Measurements from ENCODE around the gene OR5A2. TPM values are rescaled to one million over a fixed set of nuclear protein-coding genes. Genes with fewer than 3 reads are reported as not detected.
"Not testable (repeated sequence)": the region's sequence is repeated elsewhere in the genome, so short reads cannot be mapped to it uniquely, and the experiment has no call there.

The OR5A2 gene
- polyA plus RNA-seq, 3 donors: 0.01 to 0.04 TPM; not detected in 1

GRCh38 chr11:59394186-59394585 lies 32.0 kb downstream of the OR5A2 start:
- DNase-seq: no peak

DNA sequence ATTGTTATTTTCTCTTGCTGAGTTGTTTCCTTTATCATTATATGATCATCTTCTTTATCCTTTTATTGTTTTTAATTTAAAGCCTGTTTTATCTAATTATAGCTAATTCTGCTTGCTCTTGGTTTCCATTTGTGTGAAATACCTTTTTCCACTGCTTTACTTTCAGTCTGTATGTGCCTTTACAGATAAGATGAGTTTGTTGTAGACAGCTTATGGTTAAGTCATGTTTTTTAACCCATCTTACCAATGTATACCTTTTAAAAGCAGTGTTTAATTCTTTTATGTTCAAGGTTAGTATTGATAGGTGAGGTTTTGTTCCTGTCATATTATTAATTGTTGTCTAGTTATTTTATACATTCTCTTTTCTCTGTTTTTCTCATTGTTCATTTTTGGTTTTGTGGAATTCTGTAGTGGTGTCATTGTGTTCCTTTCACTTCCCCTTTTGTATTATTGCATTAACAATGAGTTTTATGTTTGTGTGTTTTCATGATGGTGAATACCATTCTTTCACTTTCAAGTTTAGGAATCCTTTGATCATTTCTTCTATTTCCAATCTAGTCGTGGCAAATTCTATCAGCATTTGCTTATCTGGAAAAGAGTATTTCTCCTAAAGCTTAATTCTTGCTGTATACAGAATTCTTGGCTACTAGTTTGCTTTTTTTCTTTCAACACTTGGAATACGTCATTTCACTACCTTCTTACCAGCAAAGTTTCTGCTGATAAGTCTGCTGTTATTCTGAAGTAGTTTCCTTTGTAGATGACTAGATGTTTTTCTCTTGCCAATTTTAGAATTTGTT lies 45.8 kb downstream of the OR5A2 start:
- no peak for DNase-seq

GRCh38 chr11:59372324-59372723 lies 53.9 kb downstream of the OR5A2 start:
- not testable (repeated sequence) for DNase-seq

DNA sequence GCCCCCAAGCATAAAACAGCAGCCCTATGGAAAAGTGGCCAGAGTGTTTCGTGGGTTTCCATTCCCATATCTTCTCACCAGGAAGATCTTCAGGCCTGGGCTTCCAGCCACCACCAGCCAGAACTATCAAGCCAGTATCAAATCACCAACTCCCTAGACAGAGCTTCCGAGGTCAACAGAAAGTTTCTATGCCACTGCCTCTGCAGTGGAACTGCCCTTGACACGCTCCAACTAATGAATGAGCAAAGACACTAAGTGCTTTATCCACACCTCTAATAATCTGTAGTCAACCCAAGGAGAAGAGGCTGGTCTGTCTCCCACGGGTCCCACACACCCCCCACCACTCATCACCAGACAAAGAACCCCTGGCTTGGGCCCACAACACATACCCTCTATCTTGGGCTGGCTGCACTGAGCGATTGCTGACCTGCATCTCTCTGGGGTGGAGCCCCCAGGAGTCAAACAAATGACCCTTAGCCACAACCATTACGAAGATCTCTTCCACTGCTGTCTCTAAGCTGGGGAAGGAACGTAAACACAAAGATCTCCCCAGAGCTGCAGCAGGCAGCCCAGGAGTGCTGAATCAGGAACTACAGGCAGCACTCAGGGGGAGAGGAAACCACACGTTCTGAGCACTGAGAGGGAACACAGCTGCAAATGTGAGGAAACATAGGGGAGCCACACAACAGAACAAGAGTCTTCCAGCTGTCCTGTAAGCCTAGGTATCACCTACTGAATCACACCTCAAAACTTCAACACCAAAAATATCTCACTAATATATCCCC lies 57.8 kb downstream of the OR5A2 start:
- DNase-seq: no peak

Other genes with a start within 250 kb of the OR5A2 start
- 1 to 10 TPM; 5.9 to 8.3 (median 7.7) TPM for gene MPEG1, start 213.5 kb downstream of the OR5A2 start, polyA plus RNA-seq (ENCODE audit: insufficient read length in 3 of 3)
- under 1 TPM in 1 of 3 donors, not detected in 2; 0.01 TPM for gene OR5AN1, start 67.5 kb downstream of the OR5A2 start, polyA plus RNA-seq (ENCODE audit: insufficient read length in 3 of 3)
- under 1 TPM in 2 of 3 donors, not detected in 1; 0.01 to 0.07 TPM for gene OR5A1, start 10.1 kb upstream of the OR5A2 start, polyA plus RNA-seq (ENCODE audit: insufficient read length in 3 of 3)
- gene OR4D6, start 30.5 kb upstream of the OR5A2 start, polyA plus RNA-seq (ENCODE audit: insufficient read length in 3 of 3): not detected
- not detected for gene OR4D10, start 46.9 kb upstream of the OR5A2 start, polyA plus RNA-seq (ENCODE audit: insufficient read length in 3 of 3)
- not detected for gene OR4D11, start 77.2 kb upstream of the OR5A2 start, polyA plus RNA-seq (ENCODE audit: insufficient read length in 3 of 3)
- under 1 TPM; 0.01 to 0.06 (median 0.04) TPM for gene OR4D9, start 85.1 kb upstream of the OR5A2 start, polyA plus RNA-seq (ENCODE audit: insufficient read length in 3 of 3)
- gene OSBP, start 189.4 kb upstream of the OR5A2 start, polyA plus RNA-seq (ENCODE audit: insufficient read length in 3 of 3): 10 to 100 TPM; 51.6 to 54.1 (median 52.3) TPM
- 10 to 100 TPM; 39.9 to 51.3 (median 43.7) TPM for gene PATL1, start 242.6 kb upstream of the OR5A2 start, polyA plus RNA-seq (ENCODE audit: insufficient read length in 3 of 3)